GM12878 (cell line): ENCODE measurements around the gene MCM9. TPM values are rescaled to one million over a fixed set of nuclear protein-coding genes. Genes with fewer than 3 reads are reported as not detected.

ENCODE experiments used
- ATF3 ChIP-seq: IDR thresholded peaks from 2 replicates; pipeline ENCODE4 v1.6.1; 2011; ENCODE audit warnings: low read depth, mild to moderate bottlenecking, low read length, moderate library complexity, borderline replicate concordance; ENCODE audit errors: extremely low read depth
- CEBPZ ChIP-seq: fragments of 150-350 bp; IDR thresholded peaks from 2 replicates; pipeline ENCODE4 v1.6.1; 2016; ENCODE audit warnings: low read depth, low read length
- EGR1 ChIP-seq, 2 experiments: IDR thresholded peaks; 1 replicate in 1 of 2; 2 replicates in 1 of 2; pipeline ENCODE4 v1.6.1; 2011 to 2012; ENCODE audit warnings: low read depth in 2 of 2, low read length in 2 of 2, borderline replicate concordance in 1 of 2, mild to moderate bottlenecking in 1 of 2, moderate library complexity in 1 of 2
- ZNF207 ChIP-seq: fragments of 450-650 bp; IDR thresholded peaks from 2 replicates; pipeline ENCODE4 v1.6.1; 2014; ENCODE audit warnings: antibody characterized with exemption, mild to moderate bottlenecking, borderline replicate concordance
- ZSCAN29 ChIP-seq: fragments of 450-650 bp; IDR thresholded peaks from 2 replicates; pipeline ENCODE4 v1.6.1; 2017; ENCODE audit warnings: mild to moderate bottlenecking, moderate library complexity
- polyA plus RNA-seq, 11 experiments: library from polyadenylated mRNA; depleted of rRNA in 4 of 11; unstranded in 6 of 11; stranded (reverse) in 5 of 11; fragments of >200 nt; fragmentation: Nextera tagmentation in 4 of 11; fragmentation: Illumina TruSeq in 1 of 11; extraction: Ambion mirVana in 4 of 11; extraction: Trizol in 1 of 11; gene quantifications; 1 replicate in 1 of 11; 2 replicates in 10 of 11; pipeline versions ENCODE4 v1.2.1 to v1.2.3, GENCODE V29; 2011 to 2016; ENCODE audit warnings: inconsistent platforms in 2 of 11, missing spikeins in 2 of 11, low read depth in 1 of 11
- total RNA-seq, 4 experiments: library from RNA; depleted of rRNA in 3 of 4; stranded (reverse); fragments of >200 nt in 3 of 4; fragmentation: Illumina TruSeq in 1 of 4; extraction: Trizol in 1 of 4; gene quantifications; 2 replicates each; pipeline versions ENCODE4 v1.2.1 to v1.2.3, GENCODE V29; 2013 to 2021
- TF ChIP-seq, protein P1 (sequence below): IDR thresholded peaks from 2 replicates; pipeline ENCODE4 v1.6.1; 2012; ENCODE audit warnings: mild to moderate bottlenecking, low read depth, low read length
- TF ChIP-seq, protein P2 (sequence below): IDR thresholded peaks from 2 replicates; pipeline ENCODE4 v1.6.1; 2011; ENCODE audit warnings: low read depth, low read length, improper control_type of control experiment, borderline replicate concordance

Gene MCM9
- total and polyA plus RNA-seq, 10 of the 15 experiments (the other 5 are each of a cell fraction or from before 2014, with no cell fraction given) = 3.4 to 18.5 (median 9.7) TPM

- TF ChIP-seq, protein P1, sequence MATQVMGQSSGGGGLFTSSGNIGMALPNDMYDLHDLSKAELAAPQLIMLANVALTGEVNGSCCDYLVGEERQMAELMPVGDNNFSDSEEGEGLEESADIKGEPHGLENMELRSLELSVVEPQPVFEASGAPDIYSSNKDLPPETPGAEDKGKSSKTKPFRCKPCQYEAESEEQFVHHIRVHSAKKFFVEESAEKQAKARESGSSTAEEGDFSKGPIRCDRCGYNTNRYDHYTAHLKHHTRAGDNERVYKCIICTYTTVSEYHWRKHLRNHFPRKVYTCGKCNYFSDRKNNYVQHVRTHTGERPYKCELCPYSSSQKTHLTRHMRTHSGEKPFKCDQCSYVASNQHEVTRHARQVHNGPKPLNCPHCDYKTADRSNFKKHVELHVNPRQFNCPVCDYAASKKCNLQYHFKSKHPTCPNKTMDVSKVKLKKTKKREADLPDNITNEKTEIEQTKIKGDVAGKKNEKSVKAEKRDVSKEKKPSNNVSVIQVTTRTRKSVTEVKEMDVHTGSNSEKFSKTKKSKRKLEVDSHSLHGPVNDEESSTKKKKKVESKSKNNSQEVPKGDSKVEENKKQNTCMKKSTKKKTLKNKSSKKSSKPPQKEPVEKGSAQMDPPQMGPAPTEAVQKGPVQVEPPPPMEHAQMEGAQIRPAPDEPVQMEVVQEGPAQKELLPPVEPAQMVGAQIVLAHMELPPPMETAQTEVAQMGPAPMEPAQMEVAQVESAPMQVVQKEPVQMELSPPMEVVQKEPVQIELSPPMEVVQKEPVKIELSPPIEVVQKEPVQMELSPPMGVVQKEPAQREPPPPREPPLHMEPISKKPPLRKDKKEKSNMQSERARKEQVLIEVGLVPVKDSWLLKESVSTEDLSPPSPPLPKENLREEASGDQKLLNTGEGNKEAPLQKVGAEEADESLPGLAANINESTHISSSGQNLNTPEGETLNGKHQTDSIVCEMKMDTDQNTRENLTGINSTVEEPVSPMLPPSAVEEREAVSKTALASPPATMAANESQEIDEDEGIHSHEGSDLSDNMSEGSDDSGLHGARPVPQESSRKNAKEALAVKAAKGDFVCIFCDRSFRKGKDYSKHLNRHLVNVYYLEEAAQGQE = no peak
- TF ChIP-seq, protein P2, sequence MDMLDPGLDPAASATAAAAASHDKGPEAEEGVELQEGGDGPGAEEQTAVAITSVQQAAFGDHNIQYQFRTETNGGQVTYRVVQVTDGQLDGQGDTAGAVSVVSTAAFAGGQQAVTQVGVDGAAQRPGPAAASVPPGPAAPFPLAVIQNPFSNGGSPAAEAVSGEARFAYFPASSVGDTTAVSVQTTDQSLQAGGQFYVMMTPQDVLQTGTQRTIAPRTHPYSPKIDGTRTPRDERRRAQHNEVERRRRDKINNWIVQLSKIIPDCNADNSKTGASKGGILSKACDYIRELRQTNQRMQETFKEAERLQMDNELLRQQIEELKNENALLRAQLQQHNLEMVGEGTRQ = no peak
- TF ChIP-seq ZSCAN29 (no peak), ZNF207 (no peak), CEBPZ (no peak), ATF3 (no peak), EGR1 (IDR thresholded peaks at IDR 0.05; ENCODE audit: borderline replicate concordance in 1 of 2, low read depth in 2 of 2, low read length in 2 of 2) (no peak)
- TF ChIP-seq, all 136 proteins: peak for 0
Measured at GRCh38 chr6:118872726-118873125, 62.2 kb downstream of the MCM9 start (continued).
